ENCODE measurements around the gene GPR160.
"Not testable (repeated sequence)": the region's sequence is repeated elsewhere in the genome, so short reads cannot be mapped to it uniquely, and the experiment has no call there.

Gene GPR160

GRCh38 chr3:170108955-170109354 lies 71.2 kb downstream of the GPR160 start:
- no peak overlapping the region for H3K4me3 Mint-ChIP-seq
- ATAC-seq (no peak), DNase-seq (no peak)
- peaks cover 7% of the 10 kb centered on the region for H3K4me1 Mint-ChIP-seq
- no peaks in the 10 kb centered on the region for H3K27me3 Mint-ChIP-seq
- no peaks in the 10 kb centered on the region for H3K9me3 Mint-ChIP-seq
- H3K27ac Mint-ChIP-seq, result no peak overlapping the region

- H3K4me3 Mint-ChIP-seq, result no peak overlapping the region
Observed at GRCh38 chr3:170109579-170110293, 71.9 kb downstream of the GPR160 start.

GRCh38 chr3:170111147-170111771 lies 73.5 kb downstream of the GPR160 start:
- ATAC-seq, result no peak
- no peak overlapping the region for H3K4me3 Mint-ChIP-seq

More at GRCh38 chr3:170109579-170110293, 71.9 kb downstream of the GPR160 start:
- no peaks in the 10 kb centered on the region for H3K27me3 Mint-ChIP-seq
- no peaks in the 10 kb centered on the region for H3K9me3 Mint-ChIP-seq
- DNase-seq (no peak), ATAC-seq (no peak)
- peak overlapping the region in 1 of 2 donors; percentile 86 for H3K27ac Mint-ChIP-seq
- peaks cover 7% of the 10 kb centered on the region for H3K4me1 Mint-ChIP-seq

GRCh38 chr3:170114165-170114564 lies 76.4 kb downstream of the GPR160 start:
- H3K4me3 Mint-ChIP-seq, H3K9me3 Mint-ChIP-seq, DNase-seq, ATAC-seq, H3K27me3 Mint-ChIP-seq, H3K4me1 Mint-ChIP-seq, H3K27ac Mint-ChIP-seq: not testable (repeated sequence)

More at GRCh38 chr3:170111147-170111771, 73.5 kb downstream of the GPR160 start:
- no peaks in the 10 kb centered on the region for H3K9me3 Mint-ChIP-seq
- no peak for DNase-seq
- H3K27me3 Mint-ChIP-seq, result no peaks in the 10 kb centered on the region
- H3K4me1 Mint-ChIP-seq, result peaks cover 7% of the 10 kb centered on the region
- H3K27ac Mint-ChIP-seq, result no peak overlapping the region

GRCh38 chr3:170117134-170117533 lies 79.3 kb downstream of the GPR160 start:
- Mint-ChIP-seq H3K27ac (no peak overlapping the region), H3K4me1 (no peaks in the 10 kb centered on the region), H3K9me3 (no peaks in the 10 kb centered on the region), H3K27me3 (no peaks in the 10 kb centered on the region), H3K4me3 (no peak overlapping the region)
- ATAC-seq, result no peak
- no peak for DNase-seq

GRCh38 chr3:170128259-170128976 lies 90.6 kb downstream of the GPR160 start:
- peak in 1 of 2 donors; percentile 35 for DNase-seq
- Mint-ChIP-seq H3K27me3 (no peaks in the 10 kb centered on the region), H3K4me3 (peak overlapping the region; percentile 69), H3K27ac (peak overlapping the region; percentile 1 to 88), H3K4me1 (peaks cover 25% of the 10 kb centered on the region), H3K9me3 (peaks cover 0 to 3% of the 10 kb centered on the region in 2 donors)
- ATAC-seq, result peak; percentile 61

- Mint-ChIP-seq H3K4me3 (peak overlapping the region; percentile 69), H3K27me3 (no peaks in the 10 kb centered on the region), H3K9me3 (peaks cover 0 to 3% of the 10 kb centered on the region in 2 donors), H3K27ac (peak overlapping the region; percentile 88 to 89), H3K4me1 (peaks cover 25% of the 10 kb centered on the region)
- DNase-seq (peak; percentile 5 to 45), ATAC-seq (peak; percentile 96)
Observed at GRCh38 chr3:170128977-170129431, 91.2 kb downstream of the GPR160 start.

GRCh38 chr3:170130532-170130931 lies 92.7 kb downstream of the GPR160 start:
- Mint-ChIP-seq H3K27me3 (no peaks in the 10 kb centered on the region), H3K27ac (peak overlapping the region; percentile 91 to 98), H3K4me1 (peaks cover 28% of the 10 kb centered on the region), H3K4me3 (peak overlapping the region in 1 of 2 donors; percentile 58), H3K9me3 (peaks cover 0 to 9% of the 10 kb centered on the region in 2 donors)
- DNase-seq (peak; percentile 8 to 16), ATAC-seq (no peak)

- H3K27ac Mint-ChIP-seq, result peak overlapping the region; percentile 52 to 59
- H3K4me1 Mint-ChIP-seq, result peaks cover 39% of the 10 kb centered on the region
- DNase-seq, result peak; percentile 4 to 44
- peak; percentile 77 for ATAC-seq
- no peaks in the 10 kb centered on the region for H3K27me3 Mint-ChIP-seq
- no peak overlapping the region for H3K4me3 Mint-ChIP-seq
- peaks cover 0 to 9% of the 10 kb centered on the region in 2 donors for H3K9me3 Mint-ChIP-seq
Observed at GRCh38 chr3:170132335-170132734, 94.5 kb downstream of the GPR160 start.
